C4-2B (cell line): ENCODE results near the gene AMPH.

Experiments used
- H3K27ac ChIP-seq: fragments of 450-650 bp; 2 replicates; pipeline ENCODE4 v1.5.1; 2017
- CTCF ChIP-seq: fragments of 450-650 bp; conservative IDR thresholded peaks from 2 replicates; pipeline ENCODE4 v1.5.1; 2017; ENCODE audit warnings: mild to moderate bottlenecking
- ZFX ChIP-seq: fragments of 450-650 bp; IDR thresholded peaks from 2 replicates; pipeline ENCODE4 v1.6.1; 2017

The AMPH gene

GRCh38 chr7:38335492-38336147, 295.6 kb downstream of the AMPH start:
- H3K27ac ChIP-seq: peak overlapping the region; percentile 46
- TF ChIP-seq CTCF (peak; percentile 98), ZFX (0 out of 2 replicates have a peak, but pooled peaks have one; percentile 16)

DNA sequence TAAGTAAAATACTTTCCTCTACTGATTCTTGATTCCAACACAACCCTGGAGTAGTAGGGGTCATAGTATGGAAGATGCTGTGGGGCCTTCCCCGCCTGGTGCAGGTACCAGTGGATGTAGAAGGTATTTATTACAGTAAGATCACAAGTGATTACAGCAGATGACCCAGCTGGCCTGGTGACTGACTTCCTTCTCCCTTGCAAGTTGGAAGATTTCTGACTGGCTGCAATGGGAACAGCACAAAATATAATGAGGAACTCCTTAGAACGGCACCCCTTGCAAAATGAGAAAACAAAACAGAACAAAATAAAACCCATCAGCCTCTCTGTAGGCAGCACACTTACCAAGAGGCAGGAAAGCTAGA, 296.1 kb downstream of the AMPH start:
- no peak for TF ChIP-seq CTCF
- no peak for TF ChIP-seq ZFX
- H3K27ac ChIP-seq: no peak overlapping the region

DNA sequence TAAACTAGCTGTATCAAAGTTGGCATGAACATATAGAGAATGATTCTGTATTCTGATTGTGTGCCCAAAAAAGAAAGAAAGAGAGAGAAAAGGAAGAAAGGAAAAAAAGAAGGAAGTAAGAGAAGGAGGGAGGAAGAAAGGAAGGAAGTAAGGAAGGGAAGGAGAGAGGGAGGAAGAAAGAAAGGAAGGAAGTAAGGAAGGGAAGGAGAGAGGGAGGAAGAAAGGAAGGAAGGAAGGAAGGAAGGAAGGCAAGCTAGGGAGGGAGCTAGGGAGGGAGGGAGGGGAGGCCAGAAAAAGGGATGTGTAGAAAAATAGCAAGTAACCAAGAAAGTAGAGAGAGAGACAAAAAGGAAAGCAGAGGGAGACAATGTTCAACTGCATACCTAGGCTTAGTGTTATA, 297.0 kb downstream of the AMPH start:
- TF ChIP-seq CTCF (no peak), ZFX (no peak)
- no peak overlapping the region for H3K27ac ChIP-seq
